HEK293 (cell line): ENCODE results near the gene PERM1.

Source experiments
- CTCF ChIA-PET: fragments of 350-600 bp; formaldehyde crosslinking; extraction: SDS; loops from one replicate; lab custom pipeline; 2021; ENCODE audit warnings: antibody characterized with exemption; lab: Yijun Ruan, JAX
- POLR2A ChIA-PET: fragments of 300-600 bp; formaldehyde crosslinking; extraction: SDS; loops from one replicate; lab custom pipeline; 2020; ENCODE audit warnings: antibody characterized with exemption, inconsistent platforms; lab: Yijun Ruan, JAX
- H3K27ac ChIP-seq: fragments of 200-500 bp; sonication (Bioruptor generic); 2 replicates; pipeline ENCODE4 v1.5.1; 2014; ENCODE audit warnings: low read depth, low read length, control low read depth, inconsistent platforms; ENCODE audit errors: extremely low read depth
- H3K36me3 ChIP-seq, 2 experiments: fragments of 200-500 bp in 1 of 2; sonication (Bioruptor generic) in 1 of 2; 1 replicate in 1 of 2; 2 replicates in 1 of 2; pipeline ENCODE4 v1.5.1; 2014 to 2017; ENCODE audit warnings: inconsistent platforms in 2 of 2, low read length in 2 of 2; ENCODE audit not compliant: control insufficient read depth in 2 of 2, insufficient read depth in 1 of 2
- H3K4me1 ChIP-seq: fragments of 200-500 bp; sonication (Bioruptor generic); 2 replicates; pipeline ENCODE4 v1.5.1; 2014; ENCODE audit warnings: mild to moderate bottlenecking, low read length, inconsistent platforms; ENCODE audit not compliant: control insufficient read depth, insufficient read depth
- H3K4me3 ChIP-seq: 2 replicates; pipeline ENCODE4 v1.5.1; 2011; ENCODE audit warnings: low read depth, mild to moderate bottlenecking, control low read depth, low read length, moderate library complexity
- H3K9me3 ChIP-seq: fragments of 200-500 bp; sonication (Bioruptor generic); 2 replicates; pipeline ENCODE4 v1.5.1; 2014; ENCODE audit warnings: low read depth, low read length, inconsistent platforms; ENCODE audit not compliant: control insufficient read depth, insufficient read depth
- BCL11B ChIP-seq: fragments of 450-650 bp; formaldehyde crosslinking; IDR thresholded peaks from 2 replicates; pipeline ENCODE4 v1.5.1; 2016; ENCODE audit warnings: low read depth, missing biosample characterization, missing genetic modification characterization
- GLIS1 ChIP-seq: fragments of 450-650 bp; formaldehyde crosslinking; IDR thresholded peaks from 2 replicates; pipeline ENCODE4 v1.5.1; 2016; ENCODE audit warnings: missing biosample characterization, missing genetic modification characterization
- GLIS2 ChIP-seq: fragments of 450-650 bp; formaldehyde crosslinking; IDR thresholded peaks from 2 replicates; pipeline ENCODE4 v1.5.1; 2016; ENCODE audit warnings: missing biosample characterization, missing genetic modification characterization
- HOXA7 ChIP-seq: sonication (generic); formaldehyde crosslinking; IDR thresholded peaks from 2 replicates; pipeline ENCODE4 v1.8.1; 2022; ENCODE audit warnings: missing genetic modification reagents, borderline replicate concordance
- KLF1 ChIP-seq: fragments of 450-650 bp; formaldehyde crosslinking; IDR thresholded peaks from 2 replicates; pipeline ENCODE4 v1.5.1; 2016; ENCODE audit warnings: missing biosample characterization, missing genetic modification characterization
- PATZ1 ChIP-seq: fragments of 450-650 bp; formaldehyde crosslinking; IDR thresholded peaks from 2 replicates; pipeline ENCODE4 v1.5.1; 2016; ENCODE audit warnings: missing biosample characterization, missing genetic modification characterization
- SP7 ChIP-seq: fragments of 450-650 bp; formaldehyde crosslinking; IDR thresholded peaks from 2 replicates; pipeline ENCODE4 v1.5.1; 2016; ENCODE audit warnings: missing biosample characterization, missing genetic modification characterization
- YY1 ChIP-seq: fragments of 450-650 bp; formaldehyde crosslinking; IDR thresholded peaks from 2 replicates; pipeline ENCODE4 v1.5.1; 2018; ENCODE audit warnings: missing biosample characterization, missing genetic modification characterization
- ZBTB48 ChIP-seq: fragments of 450-650 bp; formaldehyde crosslinking; IDR thresholded peaks from 2 replicates; pipeline ENCODE4 v1.5.1; 2016; ENCODE audit warnings: missing biosample characterization, missing genetic modification characterization
- ZBTB7A ChIP-seq: fragments of 450-650 bp; formaldehyde crosslinking; IDR thresholded peaks from 2 replicates; pipeline ENCODE4 v1.5.1; 2016; ENCODE audit warnings: low read depth, missing biosample characterization, missing genetic modification characterization
- ZNF19 ChIP-seq: fragments of 450-650 bp; formaldehyde crosslinking; IDR thresholded peaks from 2 replicates; pipeline ENCODE4; 2016; ENCODE audit warnings: missing biosample characterization, missing genetic modification characterization, low read depth
- ZNF211 ChIP-seq: fragments of 450-650 bp; formaldehyde crosslinking; IDR thresholded peaks from 2 replicates; pipeline ENCODE4 v1.5.1; 2016; ENCODE audit warnings: low read depth, missing biosample characterization, missing genetic modification characterization
- ZNF266 ChIP-seq: fragments of 450-650 bp; formaldehyde crosslinking; IDR thresholded peaks from 2 replicates; pipeline ENCODE4 v1.5.1; 2016; ENCODE audit warnings: missing biosample characterization, missing genetic modification characterization, low read depth
- ZNF335 ChIP-seq: fragments of 450-650 bp; formaldehyde crosslinking; conservative IDR thresholded peaks from 2 replicates; pipeline ENCODE4 v1.5.1; 2016; ENCODE audit warnings: missing biosample characterization, missing genetic modification characterization
- ZNF341 ChIP-seq: fragments of 450-650 bp; formaldehyde crosslinking; IDR thresholded peaks from 2 replicates; pipeline ENCODE4; 2016; ENCODE audit warnings: low read depth, missing biosample characterization, missing genetic modification characterization
- ZNF391 ChIP-seq: fragments of 450-650 bp; formaldehyde crosslinking; IDR thresholded peaks from 2 replicates; pipeline ENCODE4 v1.5.1; 2016; ENCODE audit warnings: low read depth, missing biosample characterization, missing genetic modification characterization, borderline replicate concordance
- ZNF670 ChIP-seq: fragments of 450-650 bp; formaldehyde crosslinking; IDR thresholded peaks from 2 replicates; pipeline ENCODE4 v1.5.1; 2016; ENCODE audit warnings: missing biosample characterization, missing genetic modification characterization, low read depth
- ZNF777 ChIP-seq: fragments of 450-650 bp; formaldehyde crosslinking; IDR thresholded peaks from 2 replicates; pipeline ENCODE4 v1.5.1; 2017; ENCODE audit warnings: missing biosample characterization, missing genetic modification characterization, borderline replicate concordance
- TF ChIP-seq, protein P1 (sequence below): fragments of 450-650 bp; formaldehyde crosslinking; IDR thresholded peaks from 2 replicates; pipeline ENCODE4 v1.5.1; 2016; ENCODE audit warnings: missing biosample characterization, missing genetic modification characterization, low read depth
- TF ChIP-seq, protein P2 (sequence below): fragments of 450-650 bp; IDR thresholded peaks from 2 replicates; pipeline ENCODE4 v1.5.1; 2018; ENCODE audit warnings: missing biosample characterization, mild to moderate bottlenecking, missing genetic modification characterization
- TF ChIP-seq, protein P3 (sequence below): fragments of 450-650 bp; formaldehyde crosslinking; IDR thresholded peaks from 2 replicates; pipeline ENCODE4 v1.5.1; 2016; ENCODE audit warnings: missing biosample characterization, missing genetic modification characterization

PERM1 gene

DNA sequence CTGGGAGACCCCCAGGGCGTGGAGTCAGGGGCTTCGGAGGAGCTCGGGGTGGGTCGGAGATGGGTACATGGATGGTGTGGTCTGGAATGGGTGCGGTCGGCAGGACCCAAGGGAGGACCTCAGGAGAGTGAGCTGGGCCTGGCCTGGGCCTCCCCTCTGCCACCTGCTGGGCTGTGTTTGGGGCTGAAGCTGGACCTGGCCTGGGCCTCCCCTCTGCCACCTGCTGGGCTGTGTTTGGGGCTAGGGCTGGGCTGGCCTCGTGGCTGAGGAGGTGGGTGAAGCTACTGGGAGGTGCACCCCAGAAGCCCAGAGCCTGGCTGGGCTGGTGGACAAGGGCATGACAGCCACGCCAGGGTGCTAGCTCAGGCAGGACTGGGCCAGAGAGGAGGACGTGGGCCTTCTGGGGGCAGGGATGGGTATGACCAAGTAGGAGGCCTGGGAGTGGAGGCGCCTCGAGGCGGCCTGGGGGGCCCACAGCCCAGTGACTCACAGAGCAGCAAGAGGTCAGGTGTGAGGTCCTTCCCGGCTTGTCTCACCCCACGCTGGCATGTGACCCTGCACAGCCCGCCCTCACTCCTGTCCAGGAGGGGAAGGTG, 43.7 kb downstream of the PERM1 start (continued):
- no peak for TF ChIP-seq HOXA7
- TF ChIP-seq KLF1 (tag by site-specific recombination) = peak; percentile 77
- TF ChIP-seq, protein P1, sequence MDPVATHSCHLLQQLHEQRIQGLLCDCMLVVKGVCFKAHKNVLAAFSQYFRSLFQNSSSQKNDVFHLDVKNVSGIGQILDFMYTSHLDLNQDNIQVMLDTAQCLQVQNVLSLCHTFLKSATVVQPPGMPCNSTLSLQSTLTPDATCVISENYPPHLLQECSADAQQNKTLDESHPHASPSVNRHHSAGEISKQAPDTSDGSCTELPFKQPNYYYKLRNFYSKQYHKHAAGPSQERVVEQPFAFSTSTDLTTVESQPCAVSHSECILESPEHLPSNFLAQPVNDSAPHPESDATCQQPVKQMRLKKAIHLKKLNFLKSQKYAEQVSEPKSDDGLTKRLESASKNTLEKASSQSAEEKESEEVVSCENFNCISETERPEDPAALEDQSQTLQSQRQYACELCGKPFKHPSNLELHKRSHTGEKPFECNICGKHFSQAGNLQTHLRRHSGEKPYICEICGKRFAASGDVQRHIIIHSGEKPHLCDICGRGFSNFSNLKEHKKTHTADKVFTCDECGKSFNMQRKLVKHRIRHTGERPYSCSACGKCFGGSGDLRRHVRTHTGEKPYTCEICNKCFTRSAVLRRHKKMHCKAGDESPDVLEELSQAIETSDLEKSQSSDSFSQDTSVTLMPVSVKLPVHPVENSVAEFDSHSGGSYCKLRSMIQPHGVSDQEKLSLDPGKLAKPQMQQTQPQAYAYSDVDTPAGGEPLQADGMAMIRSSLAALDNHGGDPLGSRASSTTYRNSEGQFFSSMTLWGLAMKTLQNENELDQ (tag by site-specific recombination) = no peak
- TF ChIP-seq ZNF391 (tag by site-specific recombination) = no peak
- no peak for TF ChIP-seq ZNF19 (tag by site-specific recombination)
- no peak for TF ChIP-seq ZNF211 (tag by site-specific recombination)
- TF ChIP-seq, protein P2, sequence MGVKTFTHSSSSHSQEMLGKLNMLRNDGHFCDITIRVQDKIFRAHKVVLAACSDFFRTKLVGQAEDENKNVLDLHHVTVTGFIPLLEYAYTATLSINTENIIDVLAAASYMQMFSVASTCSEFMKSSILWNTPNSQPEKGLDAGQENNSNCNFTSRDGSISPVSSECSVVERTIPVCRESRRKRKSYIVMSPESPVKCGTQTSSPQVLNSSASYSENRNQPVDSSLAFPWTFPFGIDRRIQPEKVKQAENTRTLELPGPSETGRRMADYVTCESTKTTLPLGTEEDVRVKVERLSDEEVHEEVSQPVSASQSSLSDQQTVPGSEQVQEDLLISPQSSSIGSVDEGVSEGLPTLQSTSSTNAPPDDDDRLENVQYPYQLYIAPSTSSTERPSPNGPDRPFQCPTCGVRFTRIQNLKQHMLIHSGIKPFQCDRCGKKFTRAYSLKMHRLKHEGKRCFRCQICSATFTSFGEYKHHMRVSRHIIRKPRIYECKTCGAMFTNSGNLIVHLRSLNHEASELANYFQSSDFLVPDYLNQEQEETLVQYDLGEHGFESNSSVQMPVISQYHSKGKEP = no peak

- peak overlapping the region; percentile 98; the same call in 1 of the 2 replicates for H3K27ac ChIP-seq
These were observed 44.4 kb downstream of the PERM1 start for GRCh38 chr1:937521-937920.

GRCh38 chr1:936348-937264, 45.3 kb downstream of the PERM1 start:
- H3K4me1 ChIP-seq = peaks cover 57% of the 10 kb centered on the region
- peaks cover 0 to 23% of the 10 kb centered on the region in 2 experiments; a peak in 1 of 3 replicates for H3K36me3 ChIP-seq
- POLR2A ChIA-PET = interaction anchor here (1.8 to 7.8 kb wide), 2 partner anchors 13 to 18 kb away, joined by 6 to 106 read pairs; no protein-coding TSS in a partner anchor
- peak overlapping the region; percentile 96 for H3K27ac ChIP-seq
- CTCF ChIA-PET = interaction anchor here (0.7 to 2.9 kb wide), 3 partner anchors 10 to 186 kb away, joined by 3 to 8 read pairs (median 4); no protein-coding TSS in a partner anchor
- H3K9me3 ChIP-seq = no peaks in the 10 kb centered on the region
- H3K4me3 ChIP-seq = no peak overlapping the region
- TF ChIP-seq, protein P3, sequence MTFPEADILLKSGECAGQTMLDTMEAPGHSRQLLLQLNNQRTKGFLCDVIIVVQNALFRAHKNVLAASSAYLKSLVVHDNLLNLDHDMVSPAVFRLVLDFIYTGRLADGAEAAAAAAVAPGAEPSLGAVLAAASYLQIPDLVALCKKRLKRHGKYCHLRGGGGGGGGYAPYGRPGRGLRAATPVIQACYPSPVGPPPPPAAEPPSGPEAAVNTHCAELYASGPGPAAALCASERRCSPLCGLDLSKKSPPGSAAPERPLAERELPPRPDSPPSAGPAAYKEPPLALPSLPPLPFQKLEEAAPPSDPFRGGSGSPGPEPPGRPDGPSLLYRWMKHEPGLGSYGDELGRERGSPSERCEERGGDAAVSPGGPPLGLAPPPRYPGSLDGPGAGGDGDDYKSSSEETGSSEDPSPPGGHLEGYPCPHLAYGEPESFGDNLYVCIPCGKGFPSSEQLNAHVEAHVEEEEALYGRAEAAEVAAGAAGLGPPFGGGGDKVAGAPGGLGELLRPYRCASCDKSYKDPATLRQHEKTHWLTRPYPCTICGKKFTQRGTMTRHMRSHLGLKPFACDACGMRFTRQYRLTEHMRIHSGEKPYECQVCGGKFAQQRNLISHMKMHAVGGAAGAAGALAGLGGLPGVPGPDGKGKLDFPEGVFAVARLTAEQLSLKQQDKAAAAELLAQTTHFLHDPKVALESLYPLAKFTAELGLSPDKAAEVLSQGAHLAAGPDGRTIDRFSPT (tag by site-specific recombination) = peak; percentile 66; the same call in 1 of the 2 replicates
- TF ChIP-seq GLIS1 (peak; percentile 80), PATZ1 (tag by site-specific recombination) (peak; percentile 81), YY1 (tag by site-specific recombination) (0 out of 2 replicates have a peak, but pooled peaks have one; percentile 18), ZNF341 (tag by site-specific recombination) (peak; percentile 35; the same call in 1 of the 2 replicates), ZBTB7A (tag by site-specific recombination) (peak; percentile 52; the same call in 1 of the 2 replicates), ZNF335 (tag by site-specific recombination) (0 out of 2 replicates have a peak, but pooled peaks have one; percentile 18), GLIS2 (peak; percentile 51; the same call in 1 of the 2 replicates), ZNF777 (tag by site-specific recombination) (no peak), SP7 (tag by site-specific recombination) (0 out of 2 replicates have a peak, but pooled peaks have one; percentile 23), ZBTB48 (tag by site-specific recombination) (peak; percentile 11; the same call in 1 of the 2 replicates), ZNF266 (tag by site-specific recombination) (no peak)

More at GRCh38 chr1:937521-937920, 44.4 kb downstream of the PERM1 start:
- ChIA-PET POLR2A (interaction anchor here (1.4 to 9.4 kb wide), 4 partner anchors 7 to 19 kb away, joined by 6 to 111 read pairs (median 58); partner anchors contain the start of gene SAMD11), CTCF (interaction anchor here (0.7 to 3.0 kb wide), 7 partner anchors 9 to 185 kb away, joined by 3 to 17 read pairs (median 4); partner anchors contain the start of gene PLEKHN1)
- Histone ChIP-seq H3K4me1 (peaks cover 50% of the 10 kb centered on the region), H3K36me3 (peaks cover 0 to 19% of the 10 kb centered on the region in 2 experiments; a peak in 1 of 3 replicates), H3K9me3 (no peaks in the 10 kb centered on the region), H3K4me3 (no peak overlapping the region)
- no peak for TF ChIP-seq ZNF670
- TF ChIP-seq BCL11B (tag by site-specific recombination) = peak; percentile 13; the same call in 1 of the 2 replicates
